NCI-H2107 (cell line): Measurements from ENCODE around the gene VILL.

Experiments
- DNase-seq: peaks from one replicate; lab custom pipeline; 2025; lab: John Stamatoyannopoulos, UW

The VILL gene

GRCh38 chr3:38000965-38001455 is 10.4 kb downstream of the VILL start:
- no peak for DNase-seq

GRCh38 chr3:38001456-38002081 is 11.0 kb downstream of the VILL start:
- no peak for DNase-seq

DNA sequence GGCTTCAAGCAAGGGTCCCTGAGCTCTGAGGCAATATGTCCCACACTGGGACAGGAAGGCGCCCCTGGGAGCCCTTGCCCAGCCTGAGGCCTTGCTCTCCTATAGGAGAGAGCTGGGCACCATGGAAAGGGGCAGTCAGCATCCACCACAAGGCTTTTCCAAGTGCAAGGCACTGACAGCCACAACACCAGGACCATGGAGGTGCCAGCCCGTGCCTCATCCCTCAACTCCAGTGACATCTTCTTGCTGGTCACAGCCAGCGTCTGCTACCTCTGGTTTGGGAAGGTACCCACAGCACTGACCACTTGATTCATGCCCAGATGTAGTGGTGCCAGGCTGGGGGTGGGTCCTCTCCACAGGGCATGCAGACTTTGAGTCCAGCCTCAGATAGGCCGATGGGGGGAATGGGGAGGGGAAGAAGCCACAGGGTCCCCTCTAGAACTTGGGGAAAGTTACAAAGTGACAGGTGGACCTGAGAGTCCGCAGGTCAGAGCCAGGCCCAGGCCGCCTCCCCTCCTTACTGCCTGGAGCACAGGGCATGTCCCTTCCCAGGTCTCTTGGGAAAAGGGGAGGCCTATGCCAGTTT is 11.8 kb downstream of the VILL start:
- DNase-seq = no peak

DNA sequence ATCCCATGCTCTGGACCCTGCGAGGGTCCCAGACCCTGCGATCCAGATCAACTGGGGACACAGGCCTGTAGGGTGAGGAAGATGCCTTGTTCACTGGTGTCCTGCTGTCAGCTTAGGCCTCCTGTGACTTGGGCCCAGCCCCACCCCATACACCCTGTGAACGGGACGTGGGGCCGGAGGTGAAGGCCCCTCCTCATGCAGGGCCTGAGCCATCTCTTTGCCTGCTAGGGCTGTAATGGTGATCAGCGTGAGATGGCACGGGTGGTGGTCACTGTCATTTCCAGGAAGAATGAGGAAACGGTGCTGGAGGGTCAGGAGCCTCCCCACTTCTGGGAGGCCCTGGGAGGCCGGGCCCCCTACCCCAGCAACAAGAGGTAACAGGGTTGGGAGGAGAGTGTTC is 12.4 kb downstream of the VILL start:
- DNase-seq = no peak

GRCh38 chr3:38003371-38003816 is 12.8 kb downstream of the VILL start:
- no peak for DNase-seq

GRCh38 chr3:38003817-38004414 is 13.3 kb downstream of the VILL start:
- no peak for DNase-seq

DNA sequence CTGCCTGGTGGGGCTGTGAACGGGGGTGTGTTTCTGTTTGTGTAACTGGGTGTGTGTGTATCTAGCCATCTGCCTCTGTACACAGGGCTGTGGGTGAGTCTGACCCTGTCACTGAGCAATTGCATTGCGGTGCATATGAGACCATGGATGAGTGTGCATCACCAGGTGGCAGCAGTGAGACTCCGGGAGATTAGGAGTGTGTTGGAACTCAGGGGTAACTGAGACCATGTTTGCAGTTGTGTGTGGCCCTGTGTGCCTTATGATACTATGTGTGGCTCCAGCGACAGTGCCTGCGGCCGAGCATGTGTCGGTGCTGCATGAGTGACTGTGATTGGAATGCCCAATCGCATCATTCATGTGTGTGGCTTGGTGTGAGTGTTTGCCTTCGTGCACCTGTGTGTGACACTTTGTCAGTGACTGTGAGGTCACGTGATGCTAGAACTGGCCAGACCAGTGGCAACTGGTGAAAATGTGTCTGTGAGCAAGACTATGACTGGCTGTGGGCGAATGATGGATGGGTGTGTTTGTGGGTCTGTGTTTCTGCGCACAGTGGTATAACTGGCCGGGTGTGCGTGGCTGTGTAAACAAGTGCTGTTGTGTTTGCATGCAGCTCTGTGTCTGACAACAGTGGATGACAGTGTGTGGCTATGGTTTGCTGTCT is 14.0 kb downstream of the VILL start:
- no peak for DNase-seq

- DNase-seq = no peak
Observed at GRCh38 chr3:38005076-38006020, 14.8 kb downstream of the VILL start.

DNA sequence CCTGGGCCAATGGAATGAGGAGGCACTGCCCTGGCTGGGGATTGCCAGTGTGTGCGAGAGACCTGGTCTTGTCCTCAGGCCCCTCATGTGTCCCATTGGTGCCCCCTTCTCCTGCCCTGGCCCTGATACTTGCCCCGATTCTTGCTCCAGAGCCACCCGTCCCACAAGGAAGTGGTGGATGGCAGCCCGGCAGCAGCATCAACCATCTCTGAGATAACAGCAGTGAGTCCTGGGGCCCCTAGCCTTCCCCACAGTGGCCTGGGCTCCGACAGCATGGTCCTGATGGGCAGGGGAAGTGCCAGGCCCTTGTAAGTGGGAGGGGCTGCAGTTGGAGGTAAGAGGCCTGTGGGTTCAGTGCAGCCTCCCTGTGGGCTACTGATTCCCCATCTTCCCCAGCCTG is 15.4 kb downstream of the VILL start:
- DNase-seq = no peak

GRCh38 chr3:38006445-38006995 is 15.9 kb downstream of the VILL start:
- DNase-seq = no peak

- no peak for DNase-seq
Observed at GRCh38 chr3:38007754-38008090, 17.1 kb downstream of the VILL start.

- DNase-seq = no peak
Observed at GRCh38 chr3:38008191-38008701, 17.7 kb downstream of the VILL start.

GRCh38 chr3:38008971-38009580 is 18.5 kb downstream of the VILL start:
- DNase-seq = no peak

DNA sequence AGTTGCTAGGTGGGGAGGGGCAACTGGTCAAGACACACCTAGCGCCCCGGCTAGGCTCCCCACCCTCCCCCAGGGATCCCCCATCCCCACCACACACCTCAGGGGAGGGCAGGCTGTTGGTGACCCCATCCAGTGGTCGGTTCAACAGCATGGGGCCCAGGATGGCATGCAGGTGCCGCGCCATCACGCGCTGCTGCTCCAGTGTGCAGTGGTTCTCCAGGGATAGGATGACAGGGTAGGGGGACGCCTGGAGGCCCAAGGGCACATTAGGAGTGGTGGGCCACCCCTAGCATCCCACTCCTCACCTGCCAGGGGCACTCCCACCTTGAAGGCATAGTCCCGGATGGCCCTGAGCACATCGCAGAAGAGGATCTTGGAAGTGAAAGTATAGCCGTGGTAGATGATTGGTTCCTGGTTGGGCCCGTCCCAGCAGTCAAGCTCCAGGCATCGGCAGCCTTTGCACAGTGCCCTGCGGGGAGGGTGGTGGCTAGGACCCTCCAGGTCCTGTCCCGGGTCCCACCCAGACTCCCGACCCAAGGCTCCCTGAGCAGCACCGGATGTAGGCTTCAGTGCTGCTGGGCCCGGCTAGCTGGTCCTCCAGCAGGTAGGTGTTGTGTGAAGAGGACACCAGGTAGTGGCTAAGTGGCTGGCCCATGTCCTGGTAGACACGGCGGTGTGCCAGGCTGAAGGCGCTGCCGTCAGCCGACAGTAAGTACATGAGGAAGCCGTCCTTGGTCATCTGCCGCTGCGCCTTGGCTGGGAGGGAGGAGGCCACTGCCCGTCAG is 19.4 kb downstream of the VILL start:
- no peak for DNase-seq

- DNase-seq = no peak
Observed at GRCh38 chr3:38011111-38011510, 20.5 kb downstream of the VILL start.

GRCh38 chr3:38015485-38015884 is 24.9 kb downstream of the VILL start:
- DNase-seq = no peak

- no peak for DNase-seq
Observed at GRCh38 chr3:38015984-38016383, 25.4 kb downstream of the VILL start.

GRCh38 chr3:38016410-38016809 is 25.8 kb downstream of the VILL start:
- no peak for DNase-seq

DNA sequence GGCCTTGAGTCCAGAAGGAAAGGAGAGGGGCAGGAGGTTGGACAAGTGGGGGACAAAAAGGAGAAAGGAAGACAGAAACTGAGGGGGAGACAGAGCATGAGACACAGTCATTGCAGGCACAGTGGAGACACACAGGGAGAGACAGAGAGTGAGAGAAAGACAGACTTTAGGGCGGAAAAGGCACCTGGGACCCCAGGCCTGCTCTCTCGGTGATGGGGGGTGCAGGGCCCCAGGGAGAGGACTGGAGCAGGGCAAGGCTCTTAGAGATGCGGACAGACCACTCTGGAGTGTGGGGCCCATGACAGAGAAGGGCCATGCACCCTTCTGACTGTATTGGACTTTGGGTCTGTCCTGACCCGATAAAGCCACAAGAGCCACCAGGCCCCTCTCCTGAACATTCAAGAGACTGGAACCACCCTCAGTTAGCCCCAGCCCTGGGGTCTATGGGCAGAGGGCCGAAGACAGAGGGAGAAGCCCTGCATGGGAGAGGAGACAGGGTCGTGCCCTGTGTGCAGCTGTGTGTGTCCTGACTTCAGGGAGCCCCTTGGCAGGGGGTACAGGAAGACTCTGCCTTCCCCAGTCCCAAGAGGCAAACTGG is 26.4 kb downstream of the VILL start:
- no peak for DNase-seq
